ENCODE data around the gene KCNIP2.

DNA sequence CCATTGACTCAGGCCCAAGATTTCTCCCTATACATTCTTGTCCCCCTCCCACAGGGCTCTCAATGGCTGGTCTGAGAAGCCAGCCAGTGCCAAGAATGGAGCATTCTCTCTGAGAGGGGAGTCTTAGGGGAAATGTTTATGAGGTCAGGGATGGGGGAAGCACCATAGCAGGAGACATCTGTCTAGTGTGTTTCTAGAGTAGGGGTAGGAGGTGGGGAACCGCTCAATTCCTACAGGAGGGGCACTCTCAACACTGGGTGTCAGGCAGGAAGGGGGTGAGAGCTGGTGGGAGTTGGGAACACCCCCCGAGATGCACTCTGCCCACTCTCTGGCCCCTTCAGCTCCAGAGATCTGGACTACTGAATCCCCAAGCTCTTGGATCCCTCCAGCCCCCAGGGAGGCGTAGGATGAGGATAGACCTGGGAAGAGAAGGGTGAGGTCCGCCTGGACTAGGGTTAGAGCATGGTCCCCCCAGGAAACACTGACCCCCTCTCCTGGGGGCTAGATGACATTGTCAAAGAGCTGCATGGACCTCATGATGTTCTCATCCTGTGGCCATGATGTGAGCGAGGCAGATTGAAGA is 16.7 kb downstream of the KCNIP2 start:
- TF ChIP-seq POLR2A (IDR thresholded peaks at IDR 0.05), result no peak
- no peak for TF ChIP-seq CTCF (IDR thresholded peaks at IDR 0.05)

Measured in right lobe of liver (tissue), 4 donors.